Measurements from ENCODE around the gene IGFL2. TPM values are rescaled to one million over a fixed set of nuclear protein-coding genes. Genes with fewer than 3 reads are reported as not detected.

The IGFL2 gene
- total and polyA plus RNA-seq, 9 of the 15 experiments (the other 6 are each of a cell fraction or from before 2014, with no cell fraction given) = 0.42 to 1.7 (median 0.75) TPM; not detected in 2

- H3K4me3 ChIP-seq = no peak overlapping the region
- ChIA-PET POLR2A (no interaction called here), CTCF (ENCODE audit: low intra/inter-chr PET ratio) (no interaction called here)
- in situ Hi-C loops (cut with MboI) (no loop called here), intact Hi-C loops (cut with micrococcal nuclease) (no loop called here)
- H3K79me2 ChIP-seq (ENCODE audit: control insufficient read depth, insufficient read depth, low read length) = no peaks in the 10 kb centered on the region
- no peak overlapping the region for H2AFZ ChIP-seq (ENCODE audit: low read depth, low read length)
- no peaks in the 10 kb centered on the region for H4K20me1 ChIP-seq (replicated peaks; ENCODE audit: control insufficient read depth, insufficient read depth, low read length)
- H3K27me3 ChIP-seq (ENCODE audit: control insufficient read depth in 2 of 2, insufficient read depth in 2 of 2, low read length in 2 of 2) = peaks cover 0 to 5% of the 10 kb centered on the region in 2 experiments; a peak in 1 of 5 replicates
- H3K27ac ChIP-seq (ENCODE audit: extremely low read depth, low read depth, low read length) = no peak overlapping the region
- BruUV-seq (replicated peaks) = no TSS peak
- no peaks in the 10 kb centered on the region for H3K9me1 ChIP-seq (ENCODE audit: control insufficient read depth, insufficient read depth, low read length)
- H3K9ac ChIP-seq (ENCODE audit: insufficient read depth in 1 of 2, low read depth in 2 of 2, low read length in 2 of 2) = no peak overlapping the region
- DNase-seq (ENCODE audit: extremely low read depth in 1 of 4, low spot score in 3 of 4) (no peak), FAIRE-seq (no peak), ATAC-seq (no peak)
- H3K4me2 ChIP-seq (ENCODE audit: insufficient read depth, low read length) = no peak overlapping the region
- TF ChIP-seq E2F3 (CRISPR knock-in tag; IDR thresholded peaks at IDR 0.05) (no peak), EP400 (IDR thresholded peaks at IDR 0.05) (no peak), NR0B1 (IDR thresholded peaks at IDR 0.05; ENCODE audit: partially characterized antibody) (no peak), RFX5 (IDR thresholded peaks at IDR 0.05; ENCODE audit: low read depth, low read length) (no peak), MCM3 (IDR thresholded peaks at IDR 0.05) (no peak), ZNF398 (CRISPR knock-in tag; IDR thresholded peaks at IDR 0.05) (no peak), ARNT (IDR thresholded peaks at IDR 0.05) (no peak), CEBPG (CRISPR knock-in tag; IDR thresholded peaks at IDR 0.05) (no peak), CEBPG (tag; conservative IDR thresholded peaks at IDR 0.05 in 1 of 2, IDR thresholded peaks at IDR 0.05 in 1 of 2) (no peak)
- no peaks in the 10 kb centered on the region for H3K9me3 ChIP-seq (replicated peaks; ENCODE audit: control insufficient read depth, insufficient read depth, low read depth, low read length)
- H3K36me3 ChIP-seq (ENCODE audit: control insufficient read depth, insufficient read depth, low read length) = no peaks in the 10 kb centered on the region
- H3K4me1 ChIP-seq (replicated peaks in 1 of 2; ENCODE audit: control insufficient read depth in 2 of 2, insufficient read depth in 2 of 2, low read length in 2 of 2) = no peaks in the 10 kb centered on the region
- 4% methylated on average over 3 of the region's 3 CpGs for WGBS (ENCODE audit: insufficient coverage, low coverage, missing lambda C conversion rate)
Measured at GRCh38 chr19:46116121-46116520, 31.9 kb upstream of the IGFL2 start.

All from K562 (cell line).